ENCODE measurements around the gene KLF15. TPM values are rescaled to one million over a fixed set of nuclear protein-coding genes. Genes with fewer than 3 reads are reported as not detected.

The KLF15 gene
- polyA plus RNA-seq, 1 donor (not counting 4 experiments of a cell fraction or from before 2014, with no cell fraction given): 0.03 TPM

- Histone ChIP-seq H3K27me3 (ENCODE audit: control insufficient read depth, extremely low read depth, insufficient read depth, low read length) (no peaks in the 10 kb centered on the region), H2AFZ (ENCODE audit: control insufficient read depth, low read length) (no peak overlapping the region), H3K27ac (ENCODE audit: control insufficient read depth, insufficient read depth, low read length) (no peak overlapping the region), H3K79me2 (ENCODE audit: control insufficient read depth, insufficient read depth, low read length) (no peaks in the 10 kb centered on the region), H3K4me2 (ENCODE audit: control insufficient read depth, extremely low read depth, insufficient read depth, low read depth, low read length) (no peak overlapping the region), H3K4me1 (ENCODE audit: control insufficient read depth, extremely low read depth, insufficient read depth, low read length) (no peaks in the 10 kb centered on the region), H3K9ac (ENCODE audit: control insufficient read depth, extremely low read depth, insufficient read depth, low read length) (no peak overlapping the region), H4K20me1 (ENCODE audit: control insufficient read depth, extremely low read depth, insufficient read depth, low read length) (no peaks in the 10 kb centered on the region), H3K9me1 (ENCODE audit: control insufficient read depth, extremely low read depth, insufficient read depth, low read length) (no peaks in the 10 kb centered on the region), H3K4me3 (ENCODE audit: control insufficient read depth in 2 of 3, extremely low read depth in 1 of 3, insufficient read depth in 2 of 3, low read depth in 1 of 3, low read length in 3 of 3) (no peak overlapping the region), H3K36me3 (ENCODE audit: control insufficient read depth in 2 of 2, extremely low read depth in 1 of 2, insufficient read depth in 2 of 2, low read length in 2 of 2) (no peaks in the 10 kb centered on the region), H3K9me3 (ENCODE audit: control insufficient read depth, low read depth, low read length) (no peaks in the 10 kb centered on the region)
- DNase-seq (ENCODE audit: low read depth, low spot score) (no peak), FAIRE-seq (no peak)
- dilution Hi-C loops (cut with MboI; ENCODE audit: extremely low pct_ligation_motif_present, low sequenced_read_pairs): no loop called here
- TF ChIP-seq EZH2 (IDR thresholded peaks at IDR 0.05; ENCODE audit: low read length) (no peak), CTCF (optimal IDR thresholded peaks at IDR 0.05 in 1 of 3, IDR thresholded peaks at IDR 0.05 in 1 of 3, conservative IDR thresholded peaks at IDR 0.05 in 1 of 3; ENCODE audit: extremely low read depth in 1 of 3, insufficient read depth in 2 of 3, low read length in 3 of 3) (no peak)
Measured at GRCh38 chr3:126293370-126294082, 63.7 kb downstream of the KLF15 start.

Other genes with a start within 250 kb of the KLF15 start
- gene ALDH1L1, start 176.8 kb downstream of the KLF15 start, polyA plus RNA-seq: 0.09 to 0.35 TPM (median 0.17 TPM) in 3 replicates
- not detected in 3 replicates for gene CFAP100, start 37.5 kb upstream of the KLF15 start, polyA plus RNA-seq
- gene ZXDC, start 118.5 kb upstream of the KLF15 start, polyA plus RNA-seq: 9.9 to 10.7 TPM (median 10.3 TPM) in 3 replicates
- not detected in 3 replicates for gene UROC1, start 160.4 kb upstream of the KLF15 start, polyA plus RNA-seq
- not detected in 3 replicates for gene CHST13, start 166.7 kb upstream of the KLF15 start, polyA plus RNA-seq
- not detected in 3 replicates for gene C3orf22, start 201.5 kb upstream of the KLF15 start, polyA plus RNA-seq